ENCODE results near the gene RAB5IF. TPM values are rescaled to one million over a fixed set of nuclear protein-coding genes. Genes with fewer than 3 reads are reported as not detected.
A peak's percentile ranks its signal among the peaks of the same experiment; 100 is the strongest.
"Not testable (repeated sequence)": the region's sequence is repeated elsewhere in the genome, so short reads cannot be mapped to it uniquely, and the experiment has no call there.

Gene RAB5IF
- 10 to 100 TPM; 53.6 to 72.2 (median 59.9) TPM for total RNA-seq
- 64.2 TPM for total RNA-seq (2013)
- total RNA-seq, result 3.6 to 22.7 (median 8.9) reads per million in 29 experiments

- H3K27me3 ChIP-seq (replicated peaks in 1 of 2; ENCODE audit: control insufficient read depth in 2 of 2, extremely low read depth in 1 of 2, insufficient read depth in 2 of 2, low read length in 1 of 2), result no peaks in the 10 kb centered on the region
- POLR2A ChIA-PET, result interaction anchor here (0.6 to 1.4 kb wide), 6 partner anchors 10 to 141 kb away, joined by 3 to 5 read pairs (median 4); partner anchors contain the start of genes SLA2 (in 1 of the 2) and TGIF2 (in 1 of the 2)
- peak within 1 kb of the TSS; percentile 96 for H3K27ac ChIP-seq (ENCODE audit: low read length)
- ATAC-seq (replicated peaks in 1 of 4) (peak; percentile 91 to 94 (median 92)), DNase-seq (peak; percentile 97 to 100 (median 99))
- CTCF ChIA-PET, result interaction anchor here (0.6 to 3.3 kb wide), 22 partner anchors 10 to 929 kb away, joined by 3 to 38 read pairs (median 4); partner anchors contain the start of genes DSN1 (in 1 of the 2), NDRG3 (in 1 of the 2), SLA2 (in 1 of the 2) and TGIF2 (in 1 of the 2)
- H3K27ac Mint-ChIP-seq, result peak within 1 kb of the TSS; percentile 96
- H3K27me3 Mint-ChIP-seq, result peaks cover 0 to 1% of the 10 kb centered on the region in 2 donors
- H3K4me1 ChIP-seq (ENCODE audit: control insufficient read depth in 1 of 2, extremely low read depth in 1 of 2, insufficient read depth in 2 of 2, low read length in 2 of 2), result peaks cover 9 to 38% of the 10 kb centered on the region in 2 experiments
- H3K36me3 Mint-ChIP-seq, result peaks cover 13% of the 10 kb centered on the region
- H3K9me3 Mint-ChIP-seq, result no peaks in the 10 kb centered on the region
- peaks cover 4 to 23% of the 10 kb centered on the region in 2 donors for H3K36me3 ChIP-seq (ENCODE audit: control insufficient read depth in 2 of 2, extremely low read depth in 1 of 2, insufficient read depth in 1 of 2, low read length in 1 of 2)
- no peaks in the 10 kb centered on the region for H3K9me3 ChIP-seq
- H3K4me1 Mint-ChIP-seq, result peaks cover 29 to 38% (median 33%) of the 10 kb centered on the region in 3 donors
- WGBS (ENCODE audit: insufficient coverage), result under 1% methylated on average over 90 of the region's 90 CpGs
- H3K4me3 ChIP-seq (ENCODE audit: control insufficient read depth in 1 of 2, extremely low read depth in 1 of 2, low read length in 1 of 2), result peak within 1 kb of the TSS; percentile 87 to 98
- peak within 1 kb of the TSS; percentile 97 for H3K4me3 Mint-ChIP-seq
Observed at GRCh38 chr20:36605399-36606157, at the start of gene RAB5IF. RAB5IF (plus strand) TSS chr20:36605779; CDS start chr20:36605952, 173 bp downstream.

- Mint-ChIP-seq H3K9me3 (peaks cover 0 to 2% (median 0%) of the 10 kb centered on the region in 3 donors), H3K27me3 (no peaks in the 10 kb centered on the region), H3K4me1 (peaks cover 0 to 14% (median 7%) of the 10 kb centered on the region in 3 donors), H3K27ac (no peak overlapping the region), H3K36me3 (peaks cover 2% of the 10 kb centered on the region), H3K4me3 (no peak overlapping the region)
- POLR2A ChIA-PET, result no interaction called here
- no peaks in the 10 kb centered on the region for H3K27me3 ChIP-seq (replicated peaks in 1 of 2; ENCODE audit: control insufficient read depth in 2 of 2, extremely low read depth in 1 of 2, insufficient read depth in 2 of 2, low read length in 1 of 2)
- DNase-seq (no peak), ATAC-seq (replicated peaks in 1 of 4) (no peak)
- no peaks in the 10 kb centered on the region for H3K9me3 ChIP-seq
- peaks cover 0 to 8% of the 10 kb centered on the region in 2 experiments for H3K4me1 ChIP-seq (ENCODE audit: control insufficient read depth in 1 of 2, extremely low read depth in 1 of 2, insufficient read depth in 2 of 2, low read length in 2 of 2)
- 63% methylated on average over 2 of the region's 2 CpGs for WGBS (ENCODE audit: insufficient coverage)
- CTCF ChIA-PET, result no interaction called here
- no peak overlapping the region for H3K4me3 ChIP-seq (ENCODE audit: control insufficient read depth in 1 of 2, extremely low read depth in 1 of 2, low read length in 1 of 2)
- H3K27ac ChIP-seq (ENCODE audit: low read length), result no peak overlapping the region
- no peaks in the 10 kb centered on the region for H3K36me3 ChIP-seq (ENCODE audit: control insufficient read depth in 2 of 2, extremely low read depth in 1 of 2, insufficient read depth in 1 of 2, low read length in 1 of 2)
Observed at GRCh38 chr20:36562724-36563123, 42.9 kb upstream of the RAB5IF start.

GRCh38 chr20:36563374-36563773 is 42.2 kb upstream of the RAB5IF start:
- CTCF ChIA-PET, result no interaction called here

GRCh38 chr20:36564078-36564725 is 41.4 kb upstream of the RAB5IF start:
- H3K27me3 ChIP-seq (replicated peaks in 1 of 2; ENCODE audit: control insufficient read depth in 2 of 2, extremely low read depth in 1 of 2, insufficient read depth in 2 of 2, low read length in 1 of 2); ATAC-seq (replicated peaks in 1 of 4); H3K4me1 ChIP-seq (ENCODE audit: control insufficient read depth in 1 of 2, extremely low read depth in 1 of 2, insufficient read depth in 2 of 2, low read length in 2 of 2); H3K4me3 Mint-ChIP-seq; H3K9me3 Mint-ChIP-seq; H3K4me3 ChIP-seq (ENCODE audit: control insufficient read depth in 1 of 2, extremely low read depth in 1 of 2, low read length in 1 of 2); H3K27me3 Mint-ChIP-seq; H3K36me3 Mint-ChIP-seq; H3K27ac Mint-ChIP-seq; H3K36me3 ChIP-seq (ENCODE audit: control insufficient read depth in 2 of 2, extremely low read depth in 1 of 2, insufficient read depth in 1 of 2, low read length in 1 of 2); CTCF ChIA-PET; POLR2A ChIA-PET; H3K9me3 ChIP-seq: not testable (repeated sequence)
- peak overlapping the region; percentile 20 for H3K27ac ChIP-seq (ENCODE audit: low read length)
- peak in 6 of 35 experiments; percentile 3 to 49 (median 16) for DNase-seq
- 56% methylated on average over 5 of the region's 13 CpGs for WGBS (ENCODE audit: insufficient coverage)
- peaks cover 0 to 14% (median 7%) of the 10 kb centered on the region in 3 donors for H3K4me1 Mint-ChIP-seq

More at GRCh38 chr20:36563374-36563773, 42.2 kb upstream of the RAB5IF start:
- no peaks in the 10 kb centered on the region for H3K27me3 ChIP-seq (replicated peaks in 1 of 2; ENCODE audit: control insufficient read depth in 2 of 2, extremely low read depth in 1 of 2, insufficient read depth in 2 of 2, low read length in 1 of 2)
- H3K4me1 Mint-ChIP-seq, result peaks cover 0 to 14% (median 7%) of the 10 kb centered on the region in 3 donors
- ATAC-seq (replicated peaks in 1 of 4), result no peak
- H3K4me1 ChIP-seq (ENCODE audit: control insufficient read depth in 1 of 2, extremely low read depth in 1 of 2, insufficient read depth in 2 of 2, low read length in 2 of 2), result peaks cover 0 to 8% of the 10 kb centered on the region in 2 experiments
- POLR2A ChIA-PET, result no interaction called here
- no peak for DNase-seq
- peaks cover 2% of the 10 kb centered on the region for H3K36me3 Mint-ChIP-seq
- H3K27ac Mint-ChIP-seq, result no peak overlapping the region
- H3K9me3 Mint-ChIP-seq, result peaks cover 0 to 2% (median 0%) of the 10 kb centered on the region in 3 donors
- no peak overlapping the region for H3K4me3 ChIP-seq (ENCODE audit: control insufficient read depth in 1 of 2, extremely low read depth in 1 of 2, low read length in 1 of 2)
- no peaks in the 10 kb centered on the region for H3K36me3 ChIP-seq (ENCODE audit: control insufficient read depth in 2 of 2, extremely low read depth in 1 of 2, insufficient read depth in 1 of 2, low read length in 1 of 2)
- WGBS (ENCODE audit: insufficient coverage), result no CpG with 5 or more reads among the region's 1 CpG
- H3K4me3 Mint-ChIP-seq, result no peak overlapping the region
- no peaks in the 10 kb centered on the region for H3K9me3 ChIP-seq
- no peaks in the 10 kb centered on the region for H3K27me3 Mint-ChIP-seq
- no peak overlapping the region for H3K27ac ChIP-seq (ENCODE audit: low read length)

GRCh38 chr20:36564726-36565121 is 40.9 kb upstream of the RAB5IF start:
- peaks cover 0 to 14% (median 7%) of the 10 kb centered on the region in 3 donors for H3K4me1 Mint-ChIP-seq
- H3K36me3 ChIP-seq (ENCODE audit: control insufficient read depth in 2 of 2, extremely low read depth in 1 of 2, insufficient read depth in 1 of 2, low read length in 1 of 2); H3K4me1 ChIP-seq (ENCODE audit: control insufficient read depth in 1 of 2, extremely low read depth in 1 of 2, insufficient read depth in 2 of 2, low read length in 2 of 2); H3K9me3 ChIP-seq; H3K9me3 Mint-ChIP-seq; H3K36me3 Mint-ChIP-seq; H3K27me3 ChIP-seq (replicated peaks in 1 of 2; ENCODE audit: control insufficient read depth in 2 of 2, extremely low read depth in 1 of 2, insufficient read depth in 2 of 2, low read length in 1 of 2); H3K4me3 ChIP-seq (ENCODE audit: control insufficient read depth in 1 of 2, extremely low read depth in 1 of 2, low read length in 1 of 2); CTCF ChIA-PET; H3K4me3 Mint-ChIP-seq; H3K27ac Mint-ChIP-seq; H3K27me3 Mint-ChIP-seq; POLR2A ChIA-PET: not testable (repeated sequence)
- H3K27ac ChIP-seq (ENCODE audit: low read length), result peak overlapping the region; percentile 44
- ATAC-seq (replicated peaks in 1 of 4) (peak in 1 of 4 experiments; percentile 24), DNase-seq (peak in 10 of 35 experiments; percentile 3 to 69 (median 30))
- 43% methylated on average over 6 of the region's 6 CpGs for WGBS (ENCODE audit: insufficient coverage)

- Mint-ChIP-seq H3K4me3 (no peak overlapping the region), H3K4me1 (peaks cover 0 to 14% (median 7%) of the 10 kb centered on the region in 3 donors), H3K27me3 (no peaks in the 10 kb centered on the region), H3K36me3 (peaks cover 2% of the 10 kb centered on the region), H3K27ac (no peak overlapping the region), H3K9me3 (peaks cover 0 to 2% (median 0%) of the 10 kb centered on the region in 3 donors)
- ATAC-seq (replicated peaks in 1 of 4) (no peak), DNase-seq (no peak)
- Histone ChIP-seq H3K27me3 (replicated peaks in 1 of 2; ENCODE audit: control insufficient read depth in 2 of 2, extremely low read depth in 1 of 2, insufficient read depth in 2 of 2, low read length in 1 of 2) (no peaks in the 10 kb centered on the region), H3K4me3 (ENCODE audit: control insufficient read depth in 1 of 2, extremely low read depth in 1 of 2, low read length in 1 of 2) (no peak overlapping the region), H3K4me1 (ENCODE audit: control insufficient read depth in 1 of 2, extremely low read depth in 1 of 2, insufficient read depth in 2 of 2, low read length in 2 of 2) (peaks cover 0 to 8% of the 10 kb centered on the region in 2 experiments), H3K9me3 (no peaks in the 10 kb centered on the region), H3K27ac (ENCODE audit: low read length) (no peak overlapping the region), H3K36me3 (ENCODE audit: control insufficient read depth in 2 of 2, extremely low read depth in 1 of 2, insufficient read depth in 1 of 2, low read length in 1 of 2) (no peaks in the 10 kb centered on the region)
- ChIA-PET POLR2A (interaction anchor here (0.5 to 0.6 kb wide), 3 partner anchors 12 to 35 kb away, joined by 3 read pairs; no protein-coding TSS in a partner anchor), CTCF (no interaction called here)
- WGBS (ENCODE audit: insufficient coverage), result 100% methylated on average over 1 of the region's 3 CpGs
Observed at GRCh38 chr20:36565520-36565919, 40.1 kb upstream of the RAB5IF start.

All from T-cell (primary cell).